ENCODE data around the gene LRIT3.

Gene LRIT3

DNA sequence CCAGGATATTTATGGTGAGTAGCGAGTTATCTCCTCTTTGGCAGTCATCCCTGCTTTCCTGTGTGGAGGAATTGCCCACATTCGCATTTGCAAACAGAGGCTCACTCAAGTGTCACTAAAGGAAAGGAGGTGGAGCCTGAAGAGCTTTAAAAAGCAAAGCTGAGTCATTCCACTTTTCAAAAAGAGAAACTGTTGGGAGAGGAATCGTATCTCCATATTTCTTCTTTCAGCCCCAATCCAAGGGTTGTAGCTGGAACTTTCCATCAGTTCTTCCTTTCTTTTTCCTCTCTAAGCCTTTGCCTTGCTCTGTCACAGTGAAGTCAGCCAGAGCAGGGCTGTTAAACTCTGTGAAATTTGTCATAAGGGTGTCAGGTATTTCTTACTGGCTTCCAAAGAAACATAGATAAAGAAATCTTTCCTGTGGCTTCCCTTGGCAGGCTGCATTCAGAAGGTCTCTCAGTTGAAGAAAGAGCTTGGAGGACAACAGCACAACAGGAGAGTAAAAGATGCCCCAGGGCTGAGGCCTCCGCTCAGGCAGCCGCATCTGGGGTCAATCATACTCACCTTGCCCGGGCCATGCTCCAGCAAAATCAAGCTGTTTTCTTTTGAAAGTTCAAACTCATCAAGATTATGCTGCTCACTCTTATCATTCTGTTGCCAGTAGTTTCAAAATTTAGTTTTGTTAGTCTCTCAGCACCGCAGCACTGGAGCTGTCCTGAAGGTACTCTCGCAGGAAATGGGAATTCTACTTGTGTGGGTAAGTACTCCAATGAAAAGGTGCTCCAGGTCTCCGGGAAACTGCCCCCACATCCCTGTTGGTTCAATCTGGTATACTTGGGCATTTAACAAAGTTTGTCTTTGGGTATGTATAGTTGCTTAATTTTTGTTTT is 65.0 kb downstream of the LRIT3 start, which contains the start of gene EGF:
Gene EGF (plus strand): TSS at position 178 of the 890 bp plus-strand sequence. CDS start 453 bp downstream, at position 631.
- no peak for DNase-seq

- DNase-seq = no peak
Observed at GRCh38 chr4:109913596-109914241, 65.8 kb downstream of the LRIT3 start.

DNA sequence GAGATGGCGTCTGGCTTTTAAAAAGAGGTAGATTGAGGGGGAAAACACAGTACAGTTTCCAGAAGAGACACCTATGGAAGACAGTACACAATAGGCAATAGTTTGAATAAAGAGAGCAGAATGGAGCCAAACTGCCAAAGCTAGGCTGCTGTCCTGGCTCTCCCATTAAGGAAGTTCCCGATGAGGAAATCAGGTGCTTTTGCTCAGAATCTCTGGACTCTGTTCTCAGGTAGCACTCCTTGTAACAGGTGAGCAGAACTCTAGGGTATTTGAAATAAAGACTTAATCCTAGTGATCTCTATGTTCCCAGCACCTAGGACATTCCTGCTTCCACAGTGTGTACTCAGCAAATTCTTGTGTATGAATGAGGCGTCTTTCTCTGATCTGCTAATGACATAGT is 66.4 kb downstream of the LRIT3 start:
- no peak for DNase-seq

GRCh38 chr4:109915385-109916026 is 67.6 kb downstream of the LRIT3 start:
- no peak for DNase-seq

GRCh38 chr4:109916027-109916409 is 68.1 kb downstream of the LRIT3 start:
- peak; percentile 30 for DNase-seq

GRCh38 chr4:109921384-109921808 is 73.5 kb downstream of the LRIT3 start:
- DNase-seq = no peak
